Kasumi-1 (cell line): ENCODE measurements around the gene NTSR1.

Experiments
- DNase-seq, 2 experiments: peaks; one replicate each; lab custom pipeline; 2025; lab: John Stamatoyannopoulos, UW

Gene NTSR1

DNA sequence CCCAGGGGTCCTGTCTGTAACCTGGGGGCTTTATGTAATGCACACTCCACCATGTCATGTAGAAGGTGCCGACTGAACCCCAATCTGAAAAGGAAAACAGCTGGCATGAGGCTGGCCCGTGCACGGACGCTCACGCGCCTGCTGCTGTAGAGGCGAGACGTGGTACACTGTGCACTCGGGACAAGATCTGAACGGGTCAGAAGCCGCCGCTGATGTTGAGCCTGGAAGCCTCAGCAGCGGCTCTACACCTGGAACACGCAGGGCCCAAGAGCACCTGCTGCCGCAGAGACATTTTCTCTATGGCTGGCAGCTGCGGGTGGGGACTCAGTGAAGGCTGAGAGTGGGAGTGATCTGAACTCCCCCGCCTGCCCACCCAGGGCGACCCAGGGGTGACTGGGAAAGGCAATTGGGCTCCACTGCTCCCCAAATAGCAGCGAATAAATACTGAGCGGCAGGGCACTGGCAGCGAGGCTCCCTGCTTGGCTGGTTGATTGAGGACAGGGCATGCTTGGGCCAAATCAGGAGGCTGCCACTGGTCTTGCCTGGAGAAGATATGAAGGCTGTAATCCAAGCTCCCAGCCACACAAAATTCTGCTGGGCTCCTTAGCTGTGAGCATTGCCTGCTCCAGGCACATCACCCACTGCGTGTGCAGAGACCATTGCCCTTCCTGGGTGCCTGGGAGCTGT, 93.5 kb downstream of the NTSR1 start:
- DNase-seq: no peak

DNA sequence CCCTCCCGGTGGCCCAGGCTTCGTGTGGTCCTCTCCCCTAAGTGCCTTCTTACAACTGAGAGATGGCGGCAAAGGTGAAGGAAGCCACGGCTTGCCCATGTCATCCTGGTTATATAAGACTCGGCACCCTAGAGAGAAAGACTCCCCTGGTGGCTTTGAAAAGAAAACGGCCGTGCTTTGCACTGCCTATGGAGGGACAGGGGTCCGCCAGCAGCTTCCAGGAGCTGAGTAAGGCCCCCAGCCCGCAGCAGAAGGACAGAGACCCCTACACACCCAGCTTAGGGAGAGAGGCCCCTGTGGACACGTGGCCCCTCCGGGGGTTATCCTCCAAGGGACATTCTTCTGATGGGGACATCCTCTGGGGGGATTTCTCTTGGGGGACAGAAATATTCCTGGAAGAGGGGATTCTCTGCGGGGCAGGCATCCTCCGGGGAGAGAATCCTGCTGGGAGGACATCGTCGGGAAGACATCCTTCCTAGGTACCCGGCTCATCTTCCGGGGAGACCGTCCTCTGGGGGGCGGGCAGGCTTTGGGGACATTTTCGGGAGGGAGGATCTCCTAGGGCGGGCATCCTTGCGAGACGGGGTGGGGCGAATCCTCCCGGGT, 95.5 kb downstream of the NTSR1 start:
- peak in 1 of 2 experiments; percentile 26 for DNase-seq

DNA sequence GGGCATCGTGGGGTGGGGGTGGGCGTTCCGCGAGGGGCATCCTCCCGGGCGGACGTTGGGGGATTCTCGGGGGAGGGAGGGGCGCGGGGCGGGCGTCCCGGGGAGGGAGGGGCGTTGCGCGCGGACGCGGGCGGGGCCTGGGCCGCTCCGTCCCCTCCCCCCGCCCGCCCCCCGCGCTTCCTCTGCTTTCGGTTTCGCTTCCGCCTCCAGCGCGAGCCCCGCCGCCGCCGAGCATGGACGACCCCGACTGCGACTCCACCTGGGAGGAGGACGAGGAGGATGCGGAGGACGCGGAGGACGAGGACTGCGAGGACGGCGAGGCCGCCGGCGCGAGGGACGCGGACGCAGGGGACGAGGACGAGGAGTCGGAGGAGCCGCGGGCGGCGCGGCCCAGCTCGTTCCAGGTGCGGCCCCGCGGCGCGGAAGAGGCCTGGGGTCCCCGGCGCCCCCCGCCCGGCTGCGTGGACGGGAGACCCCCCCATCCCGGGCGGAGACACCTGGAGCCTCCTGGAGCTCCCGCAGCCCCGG, 96.1 kb downstream of the NTSR1 start, which contains the start of gene OGFR:
Gene OGFR (plus strand): TSS at position 209 of the 528 bp plus-strand sequence. CDS start 25 bp downstream, at position 234.
- DNase-seq: peak; percentile 17 to 57

DNA sequence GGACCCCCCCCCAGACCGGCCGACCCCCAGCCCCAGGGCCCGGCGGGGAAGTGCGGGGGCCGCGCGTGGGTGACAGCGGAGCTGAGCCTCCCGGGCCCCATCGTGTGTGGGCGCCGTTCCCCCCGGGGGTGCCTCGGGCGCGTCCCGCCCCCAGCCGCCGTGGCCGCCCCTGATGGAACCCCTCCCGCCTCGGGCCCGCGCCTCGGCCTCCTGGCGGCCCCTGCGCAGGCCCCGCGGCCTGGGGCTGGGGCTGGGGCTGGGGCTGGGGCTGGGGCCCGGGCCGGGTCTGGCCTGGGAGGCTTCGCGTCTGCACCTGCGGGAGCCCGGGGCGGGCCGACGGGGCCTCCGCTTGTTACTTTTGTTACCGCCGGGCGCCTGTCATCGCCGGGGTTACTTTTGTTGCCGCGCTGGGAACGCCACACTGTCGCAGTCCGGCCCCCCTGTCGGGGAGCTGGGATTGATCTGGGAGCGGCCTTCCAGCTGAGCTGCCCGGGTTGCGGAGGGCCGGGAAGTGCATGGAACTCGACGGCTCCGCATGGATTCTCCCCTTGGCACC, 96.6 kb downstream of the NTSR1 start:
- DNase-seq: no peak

DNA sequence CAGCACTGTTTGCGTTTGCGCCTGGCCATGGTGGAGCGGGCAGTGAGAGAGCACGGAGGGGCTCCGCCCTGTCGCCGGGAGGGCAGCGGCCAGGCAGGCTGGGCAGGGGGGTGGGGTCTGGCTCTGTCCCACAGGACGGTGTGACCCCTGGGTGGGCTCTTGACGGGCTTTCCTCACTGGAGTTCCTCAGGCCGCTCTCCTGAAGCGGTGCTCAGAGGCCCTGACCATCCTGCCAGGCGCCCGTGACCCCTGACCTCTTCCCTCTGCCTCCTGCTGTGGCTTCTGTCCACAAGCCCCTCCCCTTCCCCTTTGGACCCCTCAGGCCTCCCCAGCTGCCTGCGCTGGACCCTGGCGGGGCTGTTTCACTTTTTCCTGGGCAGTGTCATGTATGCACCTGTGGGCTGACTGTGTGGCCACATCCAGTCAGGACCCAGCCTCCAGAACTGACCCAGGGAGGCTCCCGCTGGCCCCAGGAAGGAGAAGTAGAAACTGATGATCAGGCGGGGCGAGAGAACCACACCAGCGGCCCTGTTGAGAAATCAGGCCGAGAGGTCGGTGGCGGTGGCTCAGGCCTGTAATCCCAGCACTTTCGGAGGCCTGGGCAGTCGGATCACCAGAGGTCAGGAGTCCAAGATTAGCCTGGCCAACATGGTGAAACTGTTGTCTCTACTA, 97.2 kb downstream of the NTSR1 start:
- DNase-seq: no peak

DNA sequence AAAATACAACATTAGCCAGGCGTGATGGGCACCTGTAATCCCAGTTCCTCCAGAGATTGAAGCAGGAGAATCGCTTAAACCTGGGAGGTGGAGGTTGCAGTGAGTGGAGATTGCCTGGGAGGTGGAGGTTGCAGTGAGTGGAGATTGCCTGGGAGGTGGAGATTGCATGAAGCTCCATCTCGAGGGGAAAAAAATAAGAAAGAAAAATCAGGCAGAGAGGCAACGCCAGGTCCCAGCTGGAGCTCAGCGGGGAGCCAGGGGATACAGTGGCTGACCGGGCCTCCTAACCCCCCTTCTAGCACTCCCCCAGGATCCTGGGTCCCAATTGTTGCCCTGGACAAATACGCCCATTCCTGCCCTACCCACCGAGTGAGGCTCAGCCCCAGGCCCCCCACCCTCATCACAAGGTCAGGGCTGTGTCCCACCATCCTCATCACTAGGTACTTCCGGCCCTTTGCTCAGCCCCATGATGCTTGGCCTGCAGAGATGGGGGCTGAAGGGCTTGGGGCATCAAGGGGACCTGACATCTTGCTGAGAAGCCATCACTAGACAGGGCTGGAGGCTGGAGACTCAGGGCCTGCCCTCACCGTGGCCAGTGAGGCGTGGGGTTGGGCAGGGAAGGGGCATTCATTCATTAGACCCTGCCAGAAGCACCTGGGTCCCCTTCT, 97.9 kb downstream of the NTSR1 start:
- no peak for DNase-seq

DNA sequence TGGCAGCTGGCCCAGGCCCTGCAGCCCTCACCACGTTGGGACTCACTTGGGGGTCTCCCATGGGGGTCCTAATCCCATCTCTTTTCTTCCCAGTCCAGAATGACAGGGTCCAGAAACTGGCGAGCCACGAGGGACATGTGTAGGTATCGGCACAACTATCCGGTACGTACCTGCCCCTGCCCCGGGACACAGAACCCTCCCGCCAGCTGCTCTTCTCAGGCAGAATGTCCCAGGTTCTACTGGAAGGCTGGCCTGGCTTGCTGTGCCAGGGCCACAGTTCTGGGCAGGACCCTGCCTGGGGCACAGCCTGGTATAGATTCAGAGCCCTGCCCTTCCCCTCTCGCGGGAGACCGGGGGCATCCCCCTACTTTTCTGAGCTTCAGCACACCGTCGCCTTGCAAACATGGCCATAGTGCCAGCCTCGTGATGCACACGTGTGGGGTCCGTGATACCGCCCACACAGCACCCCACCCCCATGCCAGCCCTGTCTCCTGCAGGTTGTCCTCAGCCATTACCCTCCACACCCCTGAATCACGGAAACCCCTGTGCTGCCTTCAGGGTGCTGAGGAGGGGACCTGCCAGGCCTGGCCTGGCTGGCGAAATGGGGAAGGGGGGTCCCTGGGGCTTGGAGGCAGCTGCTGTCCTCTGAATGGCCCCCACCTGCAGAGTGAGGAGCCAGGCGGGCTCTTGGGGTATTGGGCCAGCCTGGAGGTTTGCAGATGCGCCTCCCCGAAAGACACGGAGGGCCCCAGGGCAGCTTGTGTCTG, 99.0 kb downstream of the NTSR1 start:
- DNase-seq: no peak

DNA sequence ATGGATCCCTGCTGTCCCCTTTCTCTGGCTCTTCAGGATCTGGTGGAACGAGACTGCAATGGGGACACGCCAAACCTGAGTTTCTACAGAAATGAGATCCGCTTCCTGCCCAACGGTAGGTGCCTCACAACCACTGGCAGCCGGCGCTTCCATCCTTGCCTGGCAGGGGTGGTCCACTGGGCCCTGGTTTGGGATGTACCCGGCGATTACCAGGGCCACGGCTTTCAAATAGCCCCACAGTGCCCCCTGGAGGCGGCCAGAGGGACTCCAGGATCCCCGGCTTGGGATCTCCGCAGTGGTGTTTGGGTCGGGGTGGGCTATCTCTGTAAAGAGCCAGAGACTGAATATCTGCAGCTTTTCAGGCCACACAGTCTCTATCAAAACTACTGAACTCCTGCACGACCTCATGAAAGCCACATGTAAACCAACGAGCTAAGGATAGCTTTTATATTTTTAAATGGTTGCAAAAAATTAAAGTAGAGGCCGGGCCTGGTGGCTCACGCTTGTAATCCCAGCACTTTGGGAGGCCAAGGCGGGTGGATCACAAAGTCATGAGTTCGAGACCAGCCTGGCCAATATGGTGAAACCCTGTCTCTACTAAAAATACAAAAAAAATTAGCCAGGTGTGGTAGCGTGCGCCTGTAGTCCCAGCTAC, 99.7 kb downstream of the NTSR1 start:
- DNase-seq: peak; percentile 10 to 39

DNA sequence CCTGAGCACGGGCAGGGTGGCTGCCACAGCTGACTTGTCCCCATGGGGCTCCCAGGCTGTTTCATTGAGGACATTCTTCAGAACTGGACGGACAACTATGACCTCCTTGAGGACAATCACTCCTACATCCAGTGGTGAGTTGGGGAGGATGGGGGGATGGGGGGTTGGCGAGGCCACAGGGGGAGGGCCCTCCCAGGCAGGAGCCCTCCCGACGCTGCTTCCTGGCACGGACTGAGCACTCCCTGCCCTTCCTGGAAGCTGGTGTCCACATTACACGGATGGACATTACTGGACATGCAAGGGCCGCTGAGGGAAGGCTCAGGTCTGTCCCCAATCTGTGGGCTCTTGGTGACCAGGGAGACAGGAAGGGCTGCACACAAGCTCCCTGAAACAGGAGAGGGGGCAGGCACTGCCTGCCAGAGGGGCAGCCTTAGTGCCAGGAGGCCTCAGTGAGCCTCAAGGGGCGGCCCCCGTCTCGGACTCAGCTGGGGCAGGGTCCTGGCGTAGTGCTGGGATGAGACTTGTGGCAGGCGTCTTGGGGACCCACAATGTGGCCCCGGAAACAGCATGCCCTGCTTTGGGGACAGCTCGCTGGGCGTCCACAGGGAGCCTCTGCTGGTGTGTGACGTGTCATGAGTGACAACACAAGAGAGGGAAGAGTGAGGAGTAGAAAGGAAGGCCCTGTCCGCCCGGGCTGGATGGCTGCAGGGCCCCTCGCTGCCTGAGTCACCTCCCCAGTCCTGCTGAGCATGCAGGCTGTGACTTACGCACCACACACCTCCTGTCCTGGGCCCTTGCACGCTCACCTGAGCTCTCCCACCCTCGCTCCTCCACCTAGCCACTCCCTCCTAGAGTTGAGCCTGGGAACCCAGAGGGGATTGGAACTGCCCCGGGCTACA, 101.1 kb downstream of the NTSR1 start:
- no peak for DNase-seq

DNA sequence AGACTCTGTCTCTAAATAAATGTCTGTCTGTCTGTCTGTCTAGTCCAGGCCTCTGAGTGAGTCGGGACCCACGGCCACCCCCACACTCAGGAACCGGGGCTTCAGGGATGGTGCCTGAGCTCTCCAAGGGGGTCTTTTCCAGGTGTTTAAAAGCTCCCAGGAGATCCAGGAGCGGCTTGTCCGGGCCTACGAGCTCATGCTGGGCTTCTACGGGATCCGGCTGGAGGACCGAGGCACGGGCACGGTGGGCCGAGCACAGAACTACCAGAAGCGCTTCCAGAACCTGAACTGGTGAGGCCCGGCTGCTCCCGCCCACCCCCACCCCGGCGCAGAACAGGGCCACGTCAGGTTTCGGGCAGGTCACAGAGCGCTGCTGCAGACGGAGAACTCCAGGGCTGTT, 102.7 kb downstream of the NTSR1 start:
- DNase-seq: no peak

DNA sequence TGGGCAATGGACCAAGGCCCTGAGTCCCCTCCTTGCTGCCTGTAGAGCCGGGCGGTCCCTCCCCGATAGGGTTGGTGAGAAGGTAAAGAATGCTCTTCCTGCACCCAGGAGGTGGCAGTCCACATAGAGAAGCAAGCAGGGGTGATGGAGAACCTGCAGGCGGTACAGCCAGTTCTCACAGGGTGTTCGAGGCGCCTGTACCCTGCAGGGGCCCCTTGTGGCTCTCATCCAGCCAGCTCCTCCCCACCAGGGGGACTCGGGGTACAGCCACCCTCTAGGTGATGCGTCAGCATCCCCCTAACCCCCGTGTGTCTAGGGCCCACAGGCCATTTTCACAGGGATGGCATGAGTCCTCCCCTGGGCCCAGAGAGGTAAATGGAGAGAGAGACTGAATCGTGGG, 103.1 kb downstream of the NTSR1 start:
- no peak for DNase-seq
